IPS DF 19.7 (cell line): ENCODE results near the gene COP1.

ENCODE experiments used
- DNase-seq: peaks from one replicate; pipeline ENCODE4 v3.0.0-alpha.2; 2013; ENCODE audit warnings: low read depth, low spot score

Gene COP1

DNA sequence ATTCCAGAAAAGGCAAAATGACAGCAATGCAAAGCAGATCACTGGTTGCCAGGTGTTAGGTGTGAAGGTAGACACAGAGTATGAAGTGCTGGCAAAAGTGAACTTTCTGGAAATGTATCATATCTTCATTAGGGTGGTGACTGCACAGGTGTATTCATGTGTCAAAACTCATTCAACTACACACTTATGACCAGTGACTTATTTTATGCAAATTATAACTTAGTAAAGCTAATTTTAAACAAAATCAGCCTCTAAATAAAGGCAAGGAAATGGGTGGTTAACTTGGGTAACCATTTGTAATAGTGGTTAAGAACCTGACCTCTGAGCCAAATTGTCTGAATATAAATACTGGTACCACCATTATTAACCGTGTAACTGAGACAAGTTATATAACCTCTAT lies 7.4 kb downstream of the COP1 start:
- DNase-seq: no peak

DNA sequence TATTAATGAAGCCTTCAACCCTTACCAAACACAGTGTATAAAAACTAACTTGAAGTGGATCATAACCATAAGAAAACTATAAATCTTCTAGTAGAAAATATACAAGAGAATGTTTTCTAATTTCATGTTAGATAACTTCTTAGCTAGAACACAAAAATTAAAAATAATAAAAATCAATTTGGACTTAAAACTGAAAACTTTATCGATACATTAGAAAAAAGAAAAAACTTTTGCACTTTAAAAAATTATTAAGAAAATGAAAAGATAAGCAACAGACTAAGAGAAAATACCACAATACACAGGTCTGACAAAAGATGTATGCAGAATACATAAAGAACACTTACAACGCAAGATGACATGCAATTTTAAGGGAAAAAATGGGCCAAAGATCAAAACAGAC lies 8.7 kb downstream of the COP1 start:
- no peak for DNase-seq

DNA sequence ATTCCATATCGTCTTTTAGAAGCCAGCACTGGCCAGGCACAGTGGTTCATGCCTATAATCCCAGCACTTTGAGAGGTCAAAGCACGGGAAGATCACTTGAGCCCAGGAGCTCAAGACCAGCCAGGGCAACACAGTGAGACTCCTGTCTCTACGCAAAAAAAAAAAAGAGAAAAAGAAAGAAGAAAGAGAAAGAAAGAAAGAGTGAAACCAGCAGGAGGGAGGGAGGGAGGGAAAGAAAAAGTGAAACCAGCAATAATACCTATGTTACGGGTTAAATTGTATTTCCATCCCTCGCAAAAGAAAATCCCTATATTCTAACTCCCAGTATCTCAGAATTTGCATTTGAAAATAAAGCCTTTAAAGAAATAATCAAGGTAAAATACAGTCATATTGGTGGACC lies 10.4 kb downstream of the COP1 start:
- no peak for DNase-seq

DNA sequence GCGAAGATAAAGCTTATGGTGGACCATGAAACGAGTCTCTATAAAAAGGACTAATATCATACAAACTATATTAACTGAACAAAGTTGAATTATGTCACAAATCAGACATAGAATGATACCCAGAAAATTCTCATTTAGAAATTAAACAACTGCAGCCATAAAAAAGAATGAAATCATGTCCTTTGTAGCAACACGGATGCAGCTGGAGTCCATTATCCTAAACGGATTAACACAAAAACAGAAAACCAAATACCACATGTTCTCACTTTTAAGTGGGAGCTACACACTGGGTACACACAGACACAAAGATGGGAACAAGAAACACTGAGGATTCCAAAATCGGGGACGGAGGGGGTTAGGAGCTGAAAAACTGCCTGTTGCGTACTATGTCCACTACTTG lies 11.5 kb downstream of the COP1 start:
- DNase-seq: no peak

DNA sequence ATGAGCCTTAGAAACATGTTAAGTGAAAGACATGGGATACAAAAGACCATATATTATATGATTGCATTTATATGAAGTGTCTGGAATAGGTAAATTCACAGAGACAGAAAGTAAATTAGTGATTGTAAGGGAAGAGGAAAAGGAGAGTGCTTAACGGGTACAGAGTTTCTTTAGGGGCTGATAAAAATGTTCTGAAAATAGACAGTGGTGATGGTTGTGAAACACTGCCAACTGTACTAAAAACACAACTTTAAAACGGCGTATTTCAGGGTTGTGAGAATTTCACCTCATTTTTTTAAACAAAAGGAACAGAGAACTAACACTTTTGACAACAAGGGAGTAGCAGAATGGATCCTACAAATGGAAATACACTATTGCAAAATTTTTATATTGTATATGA lies 13.4 kb downstream of the COP1 start:
- no peak for DNase-seq

DNA sequence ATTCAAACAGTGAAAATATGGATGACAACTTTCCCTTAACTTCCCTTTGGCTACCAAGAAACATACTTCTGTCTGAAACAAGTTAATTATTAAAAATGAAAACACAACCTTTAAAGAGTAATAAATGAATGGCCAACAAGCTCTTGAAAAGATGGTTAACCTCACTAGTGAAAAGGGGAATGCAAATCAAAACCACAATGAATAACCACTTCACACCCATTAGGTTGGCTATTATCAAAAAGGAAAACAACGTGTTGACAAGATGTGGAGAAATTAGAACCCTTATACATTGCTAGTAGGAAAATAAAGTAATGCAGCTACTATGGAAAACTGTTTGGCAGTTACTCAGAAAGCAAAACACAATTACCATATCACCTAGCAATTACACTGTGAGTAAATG lies 14.1 kb downstream of the COP1 start:
- DNase-seq: no peak

DNA sequence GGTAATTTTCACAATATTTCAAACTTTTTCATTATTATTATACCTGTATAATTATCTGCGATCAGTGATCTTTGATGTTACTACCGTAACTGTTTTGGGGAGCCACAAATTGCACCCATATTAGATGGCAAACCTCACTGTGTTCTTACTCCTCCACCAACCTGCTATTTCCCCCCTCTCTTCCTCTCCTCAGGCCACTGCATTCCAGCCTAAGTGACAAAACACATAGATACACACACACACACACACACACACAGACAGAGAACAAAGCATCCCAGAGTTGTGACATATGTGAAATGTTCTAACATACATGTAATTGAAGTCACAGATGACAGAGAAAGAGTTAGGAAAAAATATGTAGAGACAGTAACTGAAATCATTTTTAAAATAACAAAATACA lies 18.5 kb downstream of the COP1 start:
- no peak for DNase-seq

DNA sequence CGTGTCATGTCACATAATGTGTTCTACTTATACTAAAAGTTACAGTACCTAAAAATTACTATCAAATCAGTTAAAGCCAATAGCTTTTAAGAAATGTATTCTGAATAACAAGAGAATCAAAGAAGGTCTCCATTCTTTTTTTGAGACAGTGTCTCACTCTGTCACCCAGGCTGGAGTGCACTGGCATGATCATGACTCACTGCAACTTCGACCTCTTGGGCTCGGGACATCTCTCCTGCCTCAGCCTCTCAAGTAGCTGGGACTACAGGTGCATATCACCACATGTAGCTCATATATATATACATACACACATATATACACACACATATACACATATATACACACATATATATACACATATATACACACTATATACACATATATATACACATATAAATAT lies 20.1 kb downstream of the COP1 start:
- DNase-seq: no peak

DNA sequence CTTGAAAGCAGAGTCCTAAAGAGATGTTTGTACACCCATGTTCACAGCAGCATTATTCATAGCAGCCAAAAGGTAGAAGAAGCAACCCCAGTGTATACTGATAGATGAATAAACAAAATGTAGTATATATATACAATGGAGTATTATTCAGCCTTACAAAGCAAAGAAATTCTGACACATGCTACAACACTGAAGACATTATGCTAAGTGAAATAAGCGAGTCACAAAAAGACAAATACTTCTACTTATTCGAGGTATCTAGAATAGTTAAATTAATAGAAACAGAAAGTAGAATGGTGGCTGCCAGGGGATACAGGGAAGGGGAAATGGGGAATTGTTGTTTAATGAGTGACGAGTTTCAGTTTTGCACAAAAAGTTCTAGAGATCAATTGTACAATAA lies 23.5 kb downstream of the COP1 start:
- no peak for DNase-seq

DNA sequence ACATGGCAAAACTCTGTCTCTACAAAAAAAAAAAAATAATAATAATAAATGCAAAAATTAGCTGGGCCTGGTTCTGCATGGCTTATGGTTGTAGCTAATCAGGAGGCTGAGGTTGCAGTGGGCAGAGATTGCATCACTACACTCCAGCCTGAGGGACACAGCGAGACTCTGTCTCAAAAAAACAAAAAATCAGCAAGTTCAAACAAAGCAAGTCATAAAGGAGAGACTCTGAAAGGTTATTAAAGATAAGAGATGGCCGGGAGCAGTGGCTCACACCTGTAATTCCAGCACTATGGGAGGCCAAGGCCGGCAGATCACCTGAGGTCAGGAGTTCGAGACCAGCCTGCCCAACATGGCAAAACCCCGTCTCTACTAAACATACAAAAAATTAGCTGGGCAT lies 28.8 kb downstream of the COP1 start:
- DNase-seq: no peak

DNA sequence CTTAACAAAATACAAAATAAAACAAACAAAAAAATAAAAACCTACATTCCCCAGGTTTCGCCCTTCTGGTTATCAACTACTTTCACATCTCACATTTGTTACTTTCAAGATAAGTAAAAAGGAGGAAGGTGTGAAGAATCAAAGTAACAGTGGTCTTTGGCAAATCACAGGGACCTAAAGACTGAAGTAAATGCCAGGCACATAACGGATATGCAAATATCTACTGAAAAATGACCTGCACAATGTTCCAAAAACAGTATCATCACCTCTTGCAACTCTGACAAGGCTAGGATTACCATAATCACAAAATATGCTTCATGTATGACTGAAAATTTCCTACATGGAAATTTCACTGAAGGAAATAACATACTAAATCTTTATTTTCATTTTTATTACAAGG lies 29.3 kb downstream of the COP1 start:
- DNase-seq: no peak

DNA sequence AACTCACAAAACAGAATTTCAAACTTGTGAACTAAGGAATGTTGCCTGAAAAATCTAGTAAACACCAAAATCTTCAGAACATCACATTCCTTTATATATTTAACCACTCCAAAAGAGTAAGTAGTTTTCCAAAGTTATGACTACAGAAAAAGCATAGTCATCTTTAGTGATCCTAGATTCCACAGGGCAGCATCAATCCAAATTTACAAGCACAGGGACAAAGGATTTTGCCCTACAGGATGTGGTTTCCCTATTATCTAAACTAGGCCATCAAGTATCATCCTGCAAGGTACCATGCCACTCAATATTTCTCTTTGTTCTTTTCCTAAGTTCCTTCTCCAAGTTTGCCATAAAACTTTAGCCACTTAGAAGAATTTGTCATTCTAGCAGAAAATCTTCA lies 33.0 kb downstream of the COP1 start:
- DNase-seq: no peak

DNA sequence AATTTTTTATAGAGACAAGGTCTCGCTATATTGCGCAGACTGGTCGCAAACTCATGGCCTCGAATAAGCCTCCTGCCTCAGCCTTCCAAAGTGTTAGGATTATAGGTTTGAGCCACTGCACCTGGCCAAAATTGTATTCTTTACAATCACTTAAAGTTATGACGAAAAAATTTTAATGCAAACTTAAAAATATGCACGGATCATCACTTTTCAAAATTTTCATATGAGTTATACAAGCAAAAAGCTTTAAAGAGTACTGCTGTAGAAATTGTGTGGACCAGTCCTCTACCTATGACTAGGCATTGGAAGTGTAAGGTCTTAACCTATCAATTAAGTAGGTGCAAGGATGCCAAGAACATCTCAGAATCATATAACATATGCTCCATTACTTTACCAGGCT lies 34.9 kb downstream of the COP1 start:
- no peak for DNase-seq

DNA sequence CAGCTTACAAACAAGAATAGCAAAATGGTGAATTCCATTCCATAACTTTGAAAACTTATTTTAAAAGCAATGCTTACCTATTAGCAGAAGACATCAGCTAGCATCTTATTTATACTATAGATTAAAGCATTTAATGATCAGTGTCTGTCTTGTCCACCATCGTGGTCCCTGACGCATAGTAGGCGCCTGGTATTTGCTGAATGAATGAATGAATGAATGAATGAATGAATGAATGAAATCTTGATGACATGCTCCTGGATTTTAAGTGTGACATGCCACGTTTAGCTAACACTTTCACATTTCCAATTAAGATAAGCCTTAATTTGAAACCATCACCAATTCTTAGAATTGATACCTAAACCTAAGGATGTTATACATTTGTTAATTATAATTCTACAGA lies 39.9 kb downstream of the COP1 start:
- no peak for DNase-seq

DNA sequence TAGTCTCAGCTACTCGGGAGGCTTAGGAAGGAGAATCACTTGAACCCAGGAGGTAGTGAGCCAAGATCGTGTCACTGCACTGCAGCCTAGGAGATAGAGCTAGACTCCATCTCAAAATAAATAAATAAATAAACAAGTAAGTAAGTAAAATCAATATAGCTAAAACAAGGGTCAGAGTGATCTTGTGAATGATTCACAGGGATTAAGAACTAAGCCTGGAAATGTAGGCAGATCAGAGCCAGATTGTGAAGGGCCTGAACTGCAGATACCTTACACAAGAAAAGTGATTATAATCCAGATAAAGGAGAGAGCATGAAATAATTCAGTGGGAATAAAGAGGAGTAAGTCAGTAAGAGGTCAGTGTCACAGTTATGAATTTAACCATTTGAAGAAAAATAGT lies 41.5 kb downstream of the COP1 start:
- DNase-seq: no peak

DNA sequence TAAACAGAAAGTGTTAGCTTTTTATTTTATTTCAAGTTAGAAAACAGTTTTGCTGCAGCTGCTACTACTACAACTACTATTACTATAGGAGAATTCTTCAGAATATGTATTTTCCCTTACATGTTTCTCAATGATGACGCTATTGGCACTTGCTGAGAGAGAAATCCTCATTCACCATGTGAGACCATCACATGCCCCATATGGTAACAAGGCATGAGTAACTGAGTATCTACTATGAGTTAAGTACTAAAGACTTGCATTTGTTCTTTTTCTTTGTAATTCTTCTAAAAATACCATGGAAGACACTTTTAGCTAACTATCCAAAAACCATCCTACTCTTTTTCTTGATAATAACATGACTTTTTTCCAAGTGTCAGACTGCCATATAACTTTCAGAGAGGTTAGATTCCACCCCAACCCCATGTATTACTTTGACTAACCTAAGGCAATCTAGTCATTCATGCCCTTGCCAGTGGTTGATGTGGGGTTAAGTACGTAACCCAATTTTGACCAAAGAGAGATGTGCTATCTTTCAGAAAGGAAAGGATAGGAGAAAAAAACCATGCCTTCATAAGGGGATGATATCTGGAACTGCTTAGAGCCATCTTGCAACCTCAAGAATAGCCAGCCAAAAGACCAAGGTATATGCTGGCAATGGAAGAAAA lies 42.9 kb downstream of the COP1 start:
- no peak for DNase-seq

DNA sequence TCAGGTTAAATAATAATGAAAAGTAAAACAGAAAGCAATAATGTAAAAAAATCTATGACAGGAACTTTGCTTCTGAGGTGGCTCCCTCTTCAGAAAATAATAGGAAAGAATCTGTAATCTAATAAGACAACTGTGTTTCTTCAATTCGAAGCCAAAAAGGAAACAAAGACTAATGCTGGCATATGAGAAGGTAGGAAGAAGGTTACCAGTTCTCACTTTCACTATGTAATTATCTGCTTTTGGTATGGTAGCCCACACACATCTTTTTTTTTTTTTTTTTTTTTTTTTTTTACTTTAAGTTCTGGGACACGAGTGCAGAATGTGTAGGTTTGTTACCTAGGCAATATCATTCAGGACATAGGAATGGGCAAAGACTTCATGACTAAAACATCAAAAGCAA lies 47.1 kb downstream of the COP1 start:
- no peak for DNase-seq

DNA sequence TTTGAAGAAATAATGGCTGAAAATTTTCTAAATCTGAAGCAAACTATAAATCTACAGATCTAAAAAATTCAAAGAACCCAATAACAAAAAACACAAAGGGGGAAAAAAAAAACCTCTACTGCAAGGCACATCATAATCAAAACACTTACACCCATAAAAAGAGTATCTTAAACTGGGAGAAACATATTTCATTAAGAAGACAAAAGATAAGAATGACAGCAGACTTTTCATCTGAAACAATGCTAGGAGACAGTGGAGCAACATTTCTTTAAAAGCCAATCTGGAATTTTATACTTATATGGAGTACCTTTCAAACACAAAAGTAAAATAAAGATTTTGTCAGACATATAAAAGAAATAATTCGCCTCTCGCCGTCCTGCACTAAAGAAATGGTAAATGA lies 49.1 kb downstream of the COP1 start:
- DNase-seq: no peak

DNA sequence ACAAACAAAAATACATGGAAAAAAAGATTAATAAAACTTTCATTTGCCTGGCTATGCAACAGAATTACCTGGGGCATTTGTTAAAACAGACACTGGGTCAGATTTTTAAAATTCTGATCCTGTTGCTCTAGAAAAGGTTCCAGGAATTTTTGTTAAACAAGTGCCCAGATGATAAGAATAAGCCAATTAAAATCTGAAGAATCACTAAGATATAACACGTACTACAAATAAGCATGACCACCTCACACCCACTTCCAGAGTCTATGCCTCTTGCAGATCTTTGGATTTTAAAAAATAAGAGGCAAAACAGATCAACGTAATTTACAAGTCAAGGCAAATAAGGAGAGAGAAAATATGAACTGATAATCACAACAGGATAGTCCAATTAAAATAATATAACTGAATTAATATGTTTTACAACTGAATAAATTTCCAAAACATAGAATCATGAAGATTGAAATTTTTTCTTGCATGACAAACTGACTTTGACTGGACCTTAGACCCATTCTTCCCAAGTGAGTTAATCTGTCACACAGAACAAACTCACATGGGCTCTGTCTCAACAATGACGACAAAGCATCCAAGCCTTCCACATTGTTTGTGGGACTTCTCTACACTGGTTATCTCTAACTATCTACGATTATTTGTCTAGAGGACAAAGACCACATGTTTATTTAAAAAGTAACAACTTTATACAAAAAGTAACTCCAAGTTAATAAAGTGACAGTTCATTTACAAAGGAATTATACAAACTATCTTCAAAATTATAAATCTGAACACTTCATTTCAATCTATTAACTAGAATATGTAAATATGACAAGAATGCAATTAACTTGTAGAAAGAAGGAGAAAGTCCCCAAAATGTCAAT lies 56.9 kb downstream of the COP1 start:
- no peak for DNase-seq

DNA sequence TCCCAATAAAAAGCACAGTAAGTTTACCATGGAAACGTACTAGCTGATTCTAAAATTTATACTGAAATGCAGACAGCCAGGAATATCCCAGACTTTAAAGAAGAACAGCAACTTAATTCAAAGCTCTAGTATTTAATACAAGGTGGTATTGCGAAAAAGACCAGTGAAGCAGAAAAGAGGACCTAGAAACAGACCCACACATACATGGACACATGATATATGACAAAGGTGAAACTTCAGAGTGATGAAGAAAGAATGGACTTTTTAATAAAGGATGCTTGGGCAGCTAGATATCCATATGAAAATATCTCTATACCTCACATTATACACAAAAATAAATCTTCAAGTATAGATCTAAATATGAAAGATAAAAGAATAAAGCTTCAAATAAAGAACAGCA lies 62.6 kb downstream of the COP1 start:
- no peak for DNase-seq

DNA sequence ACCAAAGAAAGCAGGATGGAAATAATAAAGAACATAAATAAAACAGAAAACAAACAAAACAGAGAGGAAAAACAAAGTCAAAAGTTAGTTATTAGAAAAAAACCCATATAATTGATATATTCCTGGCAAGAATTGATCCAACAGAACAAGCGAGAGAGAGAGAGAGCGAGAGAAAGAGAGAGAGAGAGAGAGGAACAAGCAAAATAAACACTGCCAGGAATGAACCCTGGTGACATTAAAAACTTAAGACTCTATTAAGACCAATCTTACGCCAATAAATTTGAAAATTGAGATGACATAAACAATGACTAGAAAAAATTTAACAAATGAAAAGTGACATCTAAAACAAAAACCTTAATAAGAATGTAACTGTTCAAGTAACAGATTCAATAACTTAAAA lies 64.1 kb downstream of the COP1 start:
- no peak for DNase-seq

DNA sequence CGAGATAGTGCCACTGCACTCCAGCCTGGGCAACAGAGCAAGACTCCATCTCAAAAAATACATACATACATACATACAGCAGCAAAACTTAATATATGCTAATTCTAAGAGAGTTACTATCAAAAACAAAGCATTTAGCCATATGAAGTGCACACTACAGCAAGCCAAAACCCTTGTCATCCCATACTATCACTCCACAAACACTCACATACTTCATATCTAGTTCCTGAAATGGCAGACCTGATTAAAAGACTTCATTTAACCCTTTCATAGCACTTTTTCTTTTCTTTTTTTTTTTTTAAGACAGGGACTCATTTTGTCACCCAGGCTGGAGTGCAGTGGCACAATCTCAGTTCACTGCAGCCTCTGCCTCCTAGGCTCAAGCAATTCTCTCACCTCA lies 65.6 kb downstream of the COP1 start:
- no peak for DNase-seq

DNA sequence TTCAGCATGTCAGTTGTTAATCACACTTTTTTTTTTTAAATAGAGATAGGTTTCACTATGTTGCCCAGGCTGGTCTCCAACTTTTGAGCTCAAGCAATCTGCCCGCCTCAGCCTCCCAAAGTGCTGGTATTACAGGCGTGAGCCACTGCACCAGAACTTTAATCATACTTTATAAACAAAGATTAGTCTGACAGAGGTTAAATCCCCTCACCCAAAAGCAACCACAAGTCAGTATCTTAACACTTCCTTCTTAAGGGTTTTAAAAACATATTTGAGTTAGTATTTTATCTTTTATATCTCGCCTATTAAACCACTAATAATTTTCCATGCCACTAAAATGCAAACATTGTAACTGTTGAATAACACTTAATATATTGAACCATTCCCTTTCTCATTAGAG lies 70.2 kb downstream of the COP1 start:
- no peak for DNase-seq

DNA sequence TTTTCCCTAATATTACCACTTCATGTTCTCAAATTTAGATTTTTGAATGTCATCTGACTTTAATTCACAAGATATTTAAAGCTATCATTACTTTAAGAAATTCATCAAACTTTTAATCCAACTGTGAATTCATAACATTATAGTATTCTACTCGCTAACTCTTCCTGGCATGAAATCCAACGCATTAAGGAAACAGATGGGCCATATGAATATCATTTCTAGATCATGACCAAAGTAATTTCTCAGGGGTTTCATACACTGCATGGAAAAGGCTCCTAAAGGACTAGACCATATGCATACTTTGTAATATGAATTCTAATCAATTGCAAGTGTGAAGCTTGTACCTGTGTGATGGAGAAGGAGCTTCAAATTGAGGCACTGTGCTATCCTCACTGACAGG lies 72.4 kb downstream of the COP1 start:
- no peak for DNase-seq
